Measurements from ENCODE around the gene FGGY.
A peak's percentile ranks its signal among the peaks of the same experiment; 100 is the strongest.

The FGGY gene

DNA sequence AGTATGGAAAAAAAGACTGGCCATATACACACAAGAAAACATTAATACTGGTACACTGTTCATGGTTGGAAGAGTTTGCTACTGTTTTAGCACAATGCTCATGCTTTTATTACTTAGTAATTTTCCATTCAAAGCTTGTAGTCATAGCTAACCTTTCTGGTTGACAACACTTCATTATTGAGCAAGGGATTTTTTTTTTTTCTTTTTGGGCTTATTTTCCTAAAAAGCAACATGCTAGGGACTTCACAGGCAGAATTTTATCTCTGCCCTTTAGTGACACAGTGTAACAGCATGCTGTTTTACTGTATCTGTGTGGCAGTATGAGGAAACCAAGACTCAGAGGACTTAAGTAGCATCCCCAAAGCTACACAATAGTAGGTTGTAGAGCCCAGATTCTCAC, 58.5 kb downstream of the FGGY start:
- no peaks in the 10 kb centered on the region for H3K9me3 Mint-ChIP-seq
- no peak overlapping the region for H3K4me3 Mint-ChIP-seq
- peaks cover 0 to 4% of the 10 kb centered on the region in 2 donors for H3K4me1 Mint-ChIP-seq (ENCODE audit: low read depth in 2 of 2)
- no peaks in the 10 kb centered on the region for H3K36me3 Mint-ChIP-seq (ENCODE audit: insufficient read depth)
- H3K27ac Mint-ChIP-seq, result no peak overlapping the region
- DNase-seq, result no peak
- no peaks in the 10 kb centered on the region for H3K27me3 Mint-ChIP-seq
- no peak for ATAC-seq (replicated peaks)

- no peaks in the 10 kb centered on the region for H3K9me3 Mint-ChIP-seq
These were observed 59.7 kb downstream of the FGGY start for GRCh38 chr1:59356627-59357026.

GRCh38 chr1:59357645-59358320, 60.9 kb downstream of the FGGY start:
- peaks cover 0 to 4% of the 10 kb centered on the region in 2 donors for H3K4me1 Mint-ChIP-seq (ENCODE audit: low read depth in 2 of 2)
- H3K4me3 Mint-ChIP-seq, result no peak overlapping the region

More at GRCh38 chr1:59356627-59357026, 59.7 kb downstream of the FGGY start:
- H3K27ac Mint-ChIP-seq, result no peak overlapping the region
- no peak overlapping the region for H3K4me3 Mint-ChIP-seq
- H3K4me1 Mint-ChIP-seq (ENCODE audit: low read depth in 2 of 2), result peaks cover 0 to 4% of the 10 kb centered on the region in 2 donors
- ATAC-seq (replicated peaks) (no peak), DNase-seq (no peak)
- no peaks in the 10 kb centered on the region for H3K27me3 Mint-ChIP-seq
- H3K36me3 Mint-ChIP-seq (ENCODE audit: insufficient read depth), result no peaks in the 10 kb centered on the region

DNA sequence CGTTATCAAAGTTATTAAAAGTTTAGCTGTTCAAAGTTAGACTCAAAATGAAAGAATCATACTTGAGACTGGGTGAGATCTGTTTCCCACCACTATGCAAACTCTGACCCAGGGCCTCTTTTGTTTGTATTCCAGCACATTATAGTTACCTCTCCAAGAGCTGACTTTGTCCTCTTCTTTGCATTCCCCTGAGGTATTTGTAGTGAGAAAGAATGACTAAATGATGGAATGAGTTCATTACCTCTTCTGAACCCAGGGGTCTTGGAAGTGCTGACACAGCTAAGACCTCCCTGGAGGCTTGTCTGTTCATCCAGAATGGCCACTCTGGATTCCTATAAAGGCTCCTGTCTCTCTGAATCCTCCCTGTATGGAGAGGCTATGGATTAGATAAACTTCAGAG, 62.4 kb downstream of the FGGY start:
- Mint-ChIP-seq H3K4me3 (no peak overlapping the region), H3K27ac (no peak overlapping the region), H3K27me3 (no peaks in the 10 kb centered on the region), H3K36me3 (ENCODE audit: insufficient read depth) (no peaks in the 10 kb centered on the region), H3K4me1 (ENCODE audit: low read depth in 2 of 2) (peaks cover 0 to 4% of the 10 kb centered on the region in 2 donors), H3K9me3 (no peaks in the 10 kb centered on the region)
- ATAC-seq (replicated peaks) (no peak), DNase-seq (no peak)

More at GRCh38 chr1:59357645-59358320, 60.9 kb downstream of the FGGY start:
- Mint-ChIP-seq H3K27me3 (no peaks in the 10 kb centered on the region), H3K36me3 (ENCODE audit: insufficient read depth) (no peaks in the 10 kb centered on the region), H3K9me3 (no peaks in the 10 kb centered on the region), H3K27ac (no peak overlapping the region)
- DNase-seq, result no peak
- ATAC-seq (replicated peaks), result no peak

DNA sequence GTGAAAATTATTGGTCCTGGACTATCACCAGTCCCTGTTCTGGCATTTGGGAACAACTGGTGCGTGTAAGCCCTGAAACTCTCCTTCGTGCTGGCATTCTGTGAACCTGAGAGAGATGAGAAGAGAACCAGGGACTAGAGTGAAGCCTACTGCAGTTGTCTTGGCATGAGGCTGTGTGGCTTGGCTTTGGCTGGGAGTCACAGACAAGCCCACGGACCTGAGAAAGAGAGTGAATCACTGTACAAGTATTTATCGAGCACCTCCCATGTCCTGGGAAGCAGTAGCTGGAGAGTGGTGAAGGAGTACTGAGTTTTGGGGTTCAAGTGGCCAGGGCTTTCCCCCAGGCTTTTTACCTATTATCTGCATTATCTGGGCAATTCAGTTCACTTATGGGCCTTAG, 63.3 kb downstream of the FGGY start:
- ATAC-seq (replicated peaks) (no peak), DNase-seq (no peak)
- Mint-ChIP-seq H3K9me3 (no peaks in the 10 kb centered on the region), H3K36me3 (ENCODE audit: insufficient read depth) (no peaks in the 10 kb centered on the region), H3K27me3 (no peaks in the 10 kb centered on the region), H3K4me1 (ENCODE audit: low read depth in 2 of 2) (no peaks in the 10 kb centered on the region), H3K27ac (no peak overlapping the region), H3K4me3 (no peak overlapping the region)

- DNase-seq (no peak), ATAC-seq (replicated peaks) (no peak)
- Mint-ChIP-seq H3K9me3 (no peaks in the 10 kb centered on the region), H3K36me3 (ENCODE audit: insufficient read depth) (no peaks in the 10 kb centered on the region), H3K4me1 (ENCODE audit: low read depth in 2 of 2) (no peaks in the 10 kb centered on the region), H3K27ac (no peak overlapping the region), H3K4me3 (no peak overlapping the region), H3K27me3 (no peaks in the 10 kb centered on the region)
These were observed 63.8 kb downstream of the FGGY start for GRCh38 chr1:59360729-59361128.

- DNase-seq (no peak), ATAC-seq (replicated peaks) (no peak)
- peak overlapping the region in 1 of 2 donors; percentile 29 for H3K27ac Mint-ChIP-seq
- H3K36me3 Mint-ChIP-seq (ENCODE audit: insufficient read depth), result no peaks in the 10 kb centered on the region
- H3K4me1 Mint-ChIP-seq (ENCODE audit: low read depth in 2 of 2), result no peaks in the 10 kb centered on the region
- H3K27me3 Mint-ChIP-seq, result no peaks in the 10 kb centered on the region
- H3K4me3 Mint-ChIP-seq, result no peak overlapping the region
- no peaks in the 10 kb centered on the region for H3K9me3 Mint-ChIP-seq
These were observed 64.9 kb downstream of the FGGY start for GRCh38 chr1:59361766-59362165.

GRCh38 chr1:59364037-59364436, 67.1 kb downstream of the FGGY start:
- H3K4me3 Mint-ChIP-seq, result no peak overlapping the region
- no peak overlapping the region for H3K27ac Mint-ChIP-seq
- DNase-seq (no peak), ATAC-seq (replicated peaks) (no peak)
- no peaks in the 10 kb centered on the region for H3K4me1 Mint-ChIP-seq (ENCODE audit: low read depth in 2 of 2)
- H3K9me3 Mint-ChIP-seq, result no peaks in the 10 kb centered on the region
- no peaks in the 10 kb centered on the region for H3K36me3 Mint-ChIP-seq (ENCODE audit: insufficient read depth)
- no peaks in the 10 kb centered on the region for H3K27me3 Mint-ChIP-seq

GRCh38 chr1:59366346-59366745, 69.5 kb downstream of the FGGY start:
- DNase-seq (no peak), ATAC-seq (replicated peaks) (no peak)
- Mint-ChIP-seq H3K27ac (no peak overlapping the region), H3K36me3 (ENCODE audit: insufficient read depth) (no peaks in the 10 kb centered on the region), H3K4me3 (no peak overlapping the region), H3K4me1 (ENCODE audit: low read depth in 2 of 2) (no peaks in the 10 kb centered on the region), H3K9me3 (no peaks in the 10 kb centered on the region), H3K27me3 (no peaks in the 10 kb centered on the region)

DNA sequence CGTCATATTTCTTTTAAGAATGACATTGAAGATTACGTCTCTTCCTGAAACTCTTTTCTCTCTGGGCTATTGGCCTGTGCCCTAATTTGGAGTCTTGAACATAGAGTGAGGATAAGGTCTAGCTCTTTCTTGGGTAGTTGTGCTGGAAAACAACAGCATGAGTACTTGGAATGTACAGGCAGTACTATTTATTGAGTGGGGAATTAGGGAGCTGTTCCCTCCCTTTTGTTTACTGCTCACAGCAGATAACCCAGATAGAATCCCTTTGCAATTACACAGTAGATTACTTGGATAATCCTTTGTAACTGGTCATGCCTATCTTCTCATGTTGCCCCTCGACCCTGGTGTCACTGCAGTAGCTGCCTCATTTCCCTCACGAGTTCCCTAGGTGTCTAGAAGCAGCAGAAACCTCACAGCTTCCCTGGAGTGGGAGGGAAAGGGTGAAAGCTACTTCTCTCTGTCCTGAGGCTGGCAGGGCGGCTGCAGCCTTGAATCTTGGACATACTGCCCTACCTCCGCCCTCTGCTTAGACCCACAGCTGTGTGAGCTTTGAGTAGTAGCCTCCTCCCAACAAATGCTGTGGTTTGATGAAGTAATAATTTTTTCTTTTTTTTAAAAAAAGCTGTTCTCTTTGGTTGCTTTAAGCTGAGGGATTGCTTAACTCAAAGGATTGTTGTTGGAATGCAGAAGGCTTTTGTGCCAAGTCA, 70.6 kb downstream of the FGGY start:
- no peak for ATAC-seq (replicated peaks)
- H3K27me3 Mint-ChIP-seq, result no peaks in the 10 kb centered on the region
- H3K27ac Mint-ChIP-seq, result no peak overlapping the region
- no peaks in the 10 kb centered on the region for H3K4me1 Mint-ChIP-seq (ENCODE audit: low read depth in 2 of 2)
- H3K9me3 Mint-ChIP-seq, result no peaks in the 10 kb centered on the region
- H3K36me3 Mint-ChIP-seq (ENCODE audit: insufficient read depth), result no peaks in the 10 kb centered on the region
- H3K4me3 Mint-ChIP-seq, result no peak overlapping the region
- DNase-seq, result no peak

- H3K4me3 Mint-ChIP-seq, result no peak overlapping the region
- no peaks in the 10 kb centered on the region for H3K36me3 Mint-ChIP-seq (ENCODE audit: insufficient read depth)
- no peak for ATAC-seq (replicated peaks)
These were observed 71.2 kb downstream of the FGGY start for GRCh38 chr1:59368008-59368670.

DNA sequence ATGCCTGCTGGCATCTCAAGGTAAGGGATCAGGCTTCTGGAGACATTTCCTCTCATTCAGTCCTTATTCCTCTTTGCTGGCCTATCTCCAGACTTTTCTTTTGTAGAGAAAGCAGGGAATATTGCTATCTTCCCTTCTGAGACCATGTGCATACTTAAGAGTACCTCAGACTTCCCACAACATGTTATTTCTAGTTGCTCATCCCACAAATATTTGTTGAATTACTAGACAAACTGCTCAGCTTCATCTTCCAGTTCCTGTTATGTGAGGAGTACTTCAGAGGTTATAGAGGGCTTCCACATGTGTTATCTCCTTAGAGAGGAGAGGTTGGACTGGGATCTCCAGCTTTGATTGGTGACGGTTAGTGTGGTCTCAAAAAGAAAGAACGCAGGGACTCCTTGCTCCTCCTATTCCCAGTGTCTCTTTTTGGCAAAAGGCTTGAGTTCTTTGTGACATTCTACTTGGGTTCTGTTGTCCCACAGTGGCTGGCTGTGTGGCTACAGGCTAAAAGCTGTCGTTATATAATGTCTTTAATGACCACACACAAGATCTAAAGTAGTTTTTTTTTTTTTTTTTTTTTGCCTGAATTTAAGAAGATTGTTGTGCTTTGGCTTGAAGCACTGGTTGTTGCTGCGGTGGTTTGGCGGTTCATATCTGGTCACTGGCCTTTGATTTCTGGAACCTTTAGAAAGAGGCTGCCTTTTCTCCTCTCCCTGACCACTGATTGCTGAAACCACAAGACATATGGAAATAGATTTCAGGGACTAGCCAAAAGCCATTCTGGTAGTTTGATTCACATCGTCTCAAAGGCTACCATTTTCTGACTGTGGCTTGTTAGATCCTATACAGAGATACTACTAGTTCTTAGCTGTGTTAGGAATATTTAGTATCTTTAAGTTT, 78.7 kb downstream of the FGGY start:
- ATAC-seq (replicated peaks) (no peak), DNase-seq (no peak)
- Mint-ChIP-seq H3K9me3 (no peaks in the 10 kb centered on the region), H3K27me3 (no peaks in the 10 kb centered on the region), H3K27ac (no peak overlapping the region), H3K36me3 (ENCODE audit: insufficient read depth) (no peaks in the 10 kb centered on the region), H3K4me3 (no peak overlapping the region), H3K4me1 (ENCODE audit: low read depth in 2 of 2) (no peaks in the 10 kb centered on the region)

More at GRCh38 chr1:59368008-59368670, 71.2 kb downstream of the FGGY start:
- H3K27ac Mint-ChIP-seq, result no peak overlapping the region
- no peaks in the 10 kb centered on the region for H3K27me3 Mint-ChIP-seq
- no peak for DNase-seq
- H3K4me1 Mint-ChIP-seq (ENCODE audit: low read depth in 2 of 2), result no peaks in the 10 kb centered on the region
- H3K9me3 Mint-ChIP-seq, result no peaks in the 10 kb centered on the region

- H3K4me1 Mint-ChIP-seq (ENCODE audit: low read depth in 2 of 2), result no peaks in the 10 kb centered on the region
- no peak overlapping the region for H3K4me3 Mint-ChIP-seq
- no peaks in the 10 kb centered on the region for H3K27me3 Mint-ChIP-seq
- DNase-seq (no peak), ATAC-seq (replicated peaks) (no peak)
- no peaks in the 10 kb centered on the region for H3K9me3 Mint-ChIP-seq
- H3K27ac Mint-ChIP-seq, result no peak overlapping the region
- no peaks in the 10 kb centered on the region for H3K36me3 Mint-ChIP-seq (ENCODE audit: insufficient read depth)
These were observed 80.5 kb downstream of the FGGY start for GRCh38 chr1:59377350-59377904.
